ENCODE data around the gene EREG. TPM values are rescaled to one million over a fixed set of nuclear protein-coding genes. Genes with fewer than 3 reads are reported as not detected.

EREG gene
- total and polyA plus RNA-seq, 4 donors, result 0.51 TPM; not detected in 3

DNA sequence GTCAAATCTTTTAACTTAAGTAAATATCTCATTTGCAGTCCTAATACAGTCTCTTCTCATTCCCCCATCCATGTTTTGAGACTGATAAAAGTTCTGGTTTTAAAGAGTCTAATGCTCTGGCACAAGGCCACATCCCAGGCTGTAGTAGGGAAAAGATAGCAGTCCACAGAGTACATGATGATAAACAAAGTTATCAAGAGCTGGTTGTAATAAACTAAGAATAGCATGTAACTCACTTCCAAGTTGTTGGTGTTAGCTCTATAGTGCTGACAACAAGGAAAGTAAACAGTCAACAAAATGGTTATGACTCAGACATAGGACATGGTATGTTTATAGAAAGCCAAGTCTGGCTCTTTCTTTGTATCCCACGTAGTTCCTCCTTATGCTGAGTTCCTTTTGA lies 58.2 kb downstream of the EREG start:
- no peaks in the 10 kb centered on the region for H3K36me3 ChIP-seq (ENCODE audit: control insufficient read depth in 4 of 4, insufficient read depth in 3 of 4, low read depth in 1 of 4, low read length in 3 of 4)
- no peak for TF ChIP-seq SP1 (IDR thresholded peaks at IDR 0.05)
- TF ChIP-seq TAF1 (conservative IDR thresholded peaks at IDR 0.05), result no peak
- TF ChIP-seq RAD21 (IDR thresholded peaks at IDR 0.05), result no peak
- TF ChIP-seq, protein P1, sequence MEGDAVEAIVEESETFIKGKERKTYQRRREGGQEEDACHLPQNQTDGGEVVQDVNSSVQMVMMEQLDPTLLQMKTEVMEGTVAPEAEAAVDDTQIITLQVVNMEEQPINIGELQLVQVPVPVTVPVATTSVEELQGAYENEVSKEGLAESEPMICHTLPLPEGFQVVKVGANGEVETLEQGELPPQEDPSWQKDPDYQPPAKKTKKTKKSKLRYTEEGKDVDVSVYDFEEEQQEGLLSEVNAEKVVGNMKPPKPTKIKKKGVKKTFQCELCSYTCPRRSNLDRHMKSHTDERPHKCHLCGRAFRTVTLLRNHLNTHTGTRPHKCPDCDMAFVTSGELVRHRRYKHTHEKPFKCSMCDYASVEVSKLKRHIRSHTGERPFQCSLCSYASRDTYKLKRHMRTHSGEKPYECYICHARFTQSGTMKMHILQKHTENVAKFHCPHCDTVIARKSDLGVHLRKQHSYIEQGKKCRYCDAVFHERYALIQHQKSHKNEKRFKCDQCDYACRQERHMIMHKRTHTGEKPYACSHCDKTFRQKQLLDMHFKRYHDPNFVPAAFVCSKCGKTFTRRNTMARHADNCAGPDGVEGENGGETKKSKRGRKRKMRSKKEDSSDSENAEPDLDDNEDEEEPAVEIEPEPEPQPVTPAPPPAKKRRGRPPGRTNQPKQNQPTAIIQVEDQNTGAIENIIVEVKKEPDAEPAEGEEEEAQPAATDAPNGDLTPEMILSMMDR (IDR thresholded peaks at IDR 0.05; ENCODE audit: low read depth, low read length, missing input control), result no peak
- no peak for TF ChIP-seq EGR1 (IDR thresholded peaks at IDR 0.05; ENCODE audit: low read depth in 2 of 2)
- TF ChIP-seq HNF4G (IDR thresholded peaks at IDR 0.05), result no peak
- TF ChIP-seq, protein P2, sequence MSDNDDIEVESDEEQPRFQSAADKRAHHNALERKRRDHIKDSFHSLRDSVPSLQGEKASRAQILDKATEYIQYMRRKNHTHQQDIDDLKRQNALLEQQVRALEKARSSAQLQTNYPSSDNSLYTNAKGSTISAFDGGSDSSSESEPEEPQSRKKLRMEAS (IDR thresholded peaks at IDR 0.05), result no peak
- TF ChIP-seq FOXA2 (IDR thresholded peaks at IDR 0.05), result no peak
- TF ChIP-seq GABPA (IDR thresholded peaks at IDR 0.05 in 1 of 2, conservative IDR thresholded peaks at IDR 0.05 in 1 of 2), result no peak
- no peak for TF ChIP-seq NR2F2 (IDR thresholded peaks at IDR 0.05)
- H3K4me1 ChIP-seq (ENCODE audit: control insufficient read depth in 4 of 4, insufficient read depth in 4 of 4, low read length in 3 of 4), result no peaks in the 10 kb centered on the region
- no peaks in the 10 kb centered on the region for H3K9me3 ChIP-seq (ENCODE audit: control insufficient read depth in 4 of 4, low read length in 3 of 4)
- 54% methylated on average over 1 of the region's 1 CpG for WGBS
- no peaks in the 10 kb centered on the region for H3K27me3 ChIP-seq (ENCODE audit: control insufficient read depth in 4 of 4, insufficient read depth in 4 of 4, low read length in 3 of 4)
- no peak overlapping the region for H3K9ac ChIP-seq (ENCODE audit: low read depth in 1 of 2, low read length in 2 of 2)
- no peak overlapping the region for H3K4me3 ChIP-seq (ENCODE audit: low read depth in 1 of 3, low read length in 3 of 3)
- no peak overlapping the region for H3K27ac ChIP-seq (ENCODE audit: low read depth in 1 of 2, low read length in 2 of 2)
- no peak for DNase-seq (ENCODE audit: low spot score)

DNA sequence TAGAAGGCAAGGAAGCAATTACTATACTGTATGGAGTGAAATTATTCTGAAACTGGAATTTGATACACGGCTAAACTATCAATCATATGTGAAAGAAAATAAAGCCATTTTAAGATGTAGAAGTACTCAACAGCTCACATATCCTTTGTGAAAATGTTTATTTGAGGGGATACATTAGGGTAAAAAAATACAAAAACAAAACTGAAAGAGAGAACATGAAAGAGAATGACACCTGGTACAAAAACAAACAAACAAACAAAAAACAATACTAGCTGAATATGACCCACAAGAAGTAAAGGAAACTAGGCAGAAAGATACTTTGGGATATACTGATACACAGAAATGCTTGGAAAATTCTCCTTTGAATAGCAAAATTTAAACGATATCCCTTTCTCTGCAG lies 59.2 kb downstream of the EREG start:
- no peak for TF ChIP-seq HNF4G (IDR thresholded peaks at IDR 0.05)
- no peak for TF ChIP-seq NR2F2 (IDR thresholded peaks at IDR 0.05)
- no peak for TF ChIP-seq RXRA (IDR thresholded peaks at IDR 0.05)
- no peak for DNase-seq (ENCODE audit: low spot score)
- WGBS, result 94% methylated on average over 2 of the region's 2 CpGs

DNA sequence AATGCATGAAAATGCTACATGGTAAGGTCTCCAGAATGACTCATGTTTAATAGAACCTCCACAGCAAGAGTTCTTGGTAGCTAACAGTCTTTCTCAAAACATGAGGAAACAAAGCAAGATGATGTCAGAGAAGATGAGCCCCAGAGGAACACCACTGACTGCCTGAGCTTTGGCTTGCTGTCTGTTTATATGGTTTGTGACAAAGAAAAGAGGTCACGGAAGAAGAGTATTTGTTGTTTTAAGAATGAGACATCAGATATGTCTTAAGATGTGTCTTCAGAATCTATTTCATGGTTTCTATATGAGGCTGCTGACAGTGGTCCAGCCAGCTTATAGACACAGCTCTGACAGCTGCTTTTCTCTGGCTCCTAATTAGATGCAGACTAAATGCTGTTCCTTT lies 61.2 kb downstream of the EREG start:
- TF ChIP-seq RAD21 (IDR thresholded peaks at IDR 0.05), result no peak
- no peak for TF ChIP-seq NR2F2 (IDR thresholded peaks at IDR 0.05)
- TF ChIP-seq, protein P3, sequence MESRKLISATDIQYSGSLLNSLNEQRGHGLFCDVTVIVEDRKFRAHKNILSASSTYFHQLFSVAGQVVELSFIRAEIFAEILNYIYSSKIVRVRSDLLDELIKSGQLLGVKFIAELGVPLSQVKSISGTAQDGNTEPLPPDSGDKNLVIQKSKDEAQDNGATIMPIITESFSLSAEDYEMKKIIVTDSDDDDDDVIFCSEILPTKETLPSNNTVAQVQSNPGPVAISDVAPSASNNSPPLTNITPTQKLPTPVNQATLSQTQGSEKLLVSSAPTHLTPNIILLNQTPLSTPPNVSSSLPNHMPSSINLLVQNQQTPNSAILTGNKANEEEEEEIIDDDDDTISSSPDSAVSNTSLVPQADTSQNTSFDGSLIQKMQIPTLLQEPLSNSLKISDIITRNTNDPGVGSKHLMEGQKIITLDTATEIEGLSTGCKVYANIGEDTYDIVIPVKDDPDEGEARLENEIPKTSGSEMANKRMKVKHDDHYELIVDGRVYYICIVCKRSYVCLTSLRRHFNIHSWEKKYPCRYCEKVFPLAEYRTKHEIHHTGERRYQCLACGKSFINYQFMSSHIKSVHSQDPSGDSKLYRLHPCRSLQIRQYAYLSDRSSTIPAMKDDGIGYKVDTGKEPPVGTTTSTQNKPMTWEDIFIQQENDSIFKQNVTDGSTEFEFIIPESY (IDR thresholded peaks at IDR 0.05), result no peak
- TF ChIP-seq RXRA (IDR thresholded peaks at IDR 0.05), result no peak
- no peak for TF ChIP-seq FOXA2 (IDR thresholded peaks at IDR 0.05)
- no peak for TF ChIP-seq GABPA (IDR thresholded peaks at IDR 0.05 in 1 of 2, conservative IDR thresholded peaks at IDR 0.05 in 1 of 2)
- TF ChIP-seq, protein P2 (IDR thresholded peaks at IDR 0.05), result no peak
- TF ChIP-seq, protein P1 (IDR thresholded peaks at IDR 0.05; ENCODE audit: low read depth, low read length, missing input control), result no peak
- TF ChIP-seq EGR1 (IDR thresholded peaks at IDR 0.05; ENCODE audit: low read depth in 2 of 2), result no peak
- TF ChIP-seq, protein P4, sequence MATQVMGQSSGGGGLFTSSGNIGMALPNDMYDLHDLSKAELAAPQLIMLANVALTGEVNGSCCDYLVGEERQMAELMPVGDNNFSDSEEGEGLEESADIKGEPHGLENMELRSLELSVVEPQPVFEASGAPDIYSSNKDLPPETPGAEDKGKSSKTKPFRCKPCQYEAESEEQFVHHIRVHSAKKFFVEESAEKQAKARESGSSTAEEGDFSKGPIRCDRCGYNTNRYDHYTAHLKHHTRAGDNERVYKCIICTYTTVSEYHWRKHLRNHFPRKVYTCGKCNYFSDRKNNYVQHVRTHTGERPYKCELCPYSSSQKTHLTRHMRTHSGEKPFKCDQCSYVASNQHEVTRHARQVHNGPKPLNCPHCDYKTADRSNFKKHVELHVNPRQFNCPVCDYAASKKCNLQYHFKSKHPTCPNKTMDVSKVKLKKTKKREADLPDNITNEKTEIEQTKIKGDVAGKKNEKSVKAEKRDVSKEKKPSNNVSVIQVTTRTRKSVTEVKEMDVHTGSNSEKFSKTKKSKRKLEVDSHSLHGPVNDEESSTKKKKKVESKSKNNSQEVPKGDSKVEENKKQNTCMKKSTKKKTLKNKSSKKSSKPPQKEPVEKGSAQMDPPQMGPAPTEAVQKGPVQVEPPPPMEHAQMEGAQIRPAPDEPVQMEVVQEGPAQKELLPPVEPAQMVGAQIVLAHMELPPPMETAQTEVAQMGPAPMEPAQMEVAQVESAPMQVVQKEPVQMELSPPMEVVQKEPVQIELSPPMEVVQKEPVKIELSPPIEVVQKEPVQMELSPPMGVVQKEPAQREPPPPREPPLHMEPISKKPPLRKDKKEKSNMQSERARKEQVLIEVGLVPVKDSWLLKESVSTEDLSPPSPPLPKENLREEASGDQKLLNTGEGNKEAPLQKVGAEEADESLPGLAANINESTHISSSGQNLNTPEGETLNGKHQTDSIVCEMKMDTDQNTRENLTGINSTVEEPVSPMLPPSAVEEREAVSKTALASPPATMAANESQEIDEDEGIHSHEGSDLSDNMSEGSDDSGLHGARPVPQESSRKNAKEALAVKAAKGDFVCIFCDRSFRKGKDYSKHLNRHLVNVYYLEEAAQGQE (IDR thresholded peaks at IDR 0.05), result no peak
- no peak for TF ChIP-seq TAF1 (conservative IDR thresholded peaks at IDR 0.05)
- TF ChIP-seq, protein P5, sequence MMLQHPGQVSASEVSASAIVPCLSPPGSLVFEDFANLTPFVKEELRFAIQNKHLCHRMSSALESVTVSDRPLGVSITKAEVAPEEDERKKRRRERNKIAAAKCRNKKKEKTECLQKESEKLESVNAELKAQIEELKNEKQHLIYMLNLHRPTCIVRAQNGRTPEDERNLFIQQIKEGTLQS (IDR thresholded peaks at IDR 0.05), result no peak
- TF ChIP-seq JUND (IDR thresholded peaks at IDR 0.05), result no peak
- TF ChIP-seq HNF4G (IDR thresholded peaks at IDR 0.05), result no peak
- TF ChIP-seq FOXA1 (IDR thresholded peaks at IDR 0.05), result no peak
- no peaks in the 10 kb centered on the region for H3K9me3 ChIP-seq (ENCODE audit: control insufficient read depth in 4 of 4, low read length in 3 of 4)
- H3K4me1 ChIP-seq (ENCODE audit: control insufficient read depth in 4 of 4, insufficient read depth in 4 of 4, low read length in 3 of 4), result no peaks in the 10 kb centered on the region
- no peak overlapping the region for H3K9ac ChIP-seq (ENCODE audit: low read depth in 1 of 2, low read length in 2 of 2)
- no peak for DNase-seq (ENCODE audit: low spot score)
- no peak overlapping the region for H3K27ac ChIP-seq (ENCODE audit: low read depth in 1 of 2, low read length in 2 of 2)
- no peaks in the 10 kb centered on the region for H3K27me3 ChIP-seq (ENCODE audit: control insufficient read depth in 4 of 4, insufficient read depth in 4 of 4, low read length in 3 of 4)
- no peak overlapping the region for H3K4me3 ChIP-seq (ENCODE audit: low read depth in 1 of 3, low read length in 3 of 3)
- WGBS, result 82% methylated on average over 1 of the region's 1 CpG
- H3K36me3 ChIP-seq (ENCODE audit: control insufficient read depth in 4 of 4, insufficient read depth in 3 of 4, low read depth in 1 of 4, low read length in 3 of 4), result no peaks in the 10 kb centered on the region

More for the DNA sequence above, 59.2 kb downstream of the EREG start:
- no peaks in the 10 kb centered on the region for H3K9me3 ChIP-seq (ENCODE audit: control insufficient read depth in 4 of 4, low read length in 3 of 4)
- H3K27ac ChIP-seq (ENCODE audit: low read depth in 1 of 2, low read length in 2 of 2), result no peak overlapping the region
- no peaks in the 10 kb centered on the region for H3K27me3 ChIP-seq (ENCODE audit: control insufficient read depth in 4 of 4, insufficient read depth in 4 of 4, low read length in 3 of 4)
- no peaks in the 10 kb centered on the region for H3K4me1 ChIP-seq (ENCODE audit: control insufficient read depth in 4 of 4, insufficient read depth in 4 of 4, low read length in 3 of 4)
- H3K9ac ChIP-seq (ENCODE audit: low read depth in 1 of 2, low read length in 2 of 2), result no peak overlapping the region
- no peaks in the 10 kb centered on the region for H3K36me3 ChIP-seq (ENCODE audit: control insufficient read depth in 4 of 4, insufficient read depth in 3 of 4, low read depth in 1 of 4, low read length in 3 of 4)
- H3K4me3 ChIP-seq (ENCODE audit: low read depth in 1 of 3, low read length in 3 of 3), result no peak overlapping the region
